PFSK-1 (cell line): ENCODE data around the gene TMPRSS3.

Source experiments
- FOXP2 ChIP-seq: optimal IDR thresholded peaks from 2 replicates; pipeline ENCODE3; 2011; ENCODE audit warnings: borderline replicate concordance, control low read depth, inconsistent platforms; ENCODE audit not compliant: insufficient read depth; ENCODE audit errors: extremely low read length, extremely low read depth
- POLR2AphosphoS5 ChIP-seq: IDR thresholded peaks from 2 replicates; pipeline ENCODE4 v1.6.1; 2012; ENCODE audit warnings: low read depth, mild to moderate bottlenecking, control low read depth, low read length, moderate library complexity
- REST ChIP-seq, 2 experiments: IDR thresholded peaks; 2 replicates each; pipeline versions ENCODE4 v1.6.1 to v1.8.0; 2011 to 2012; ENCODE audit warnings: low read depth in 2 of 2, low read length in 2 of 2, control low read depth in 1 of 2, inconsistent platforms in 1 of 2, mild to moderate bottlenecking in 1 of 2, moderate library complexity in 1 of 2; ENCODE audit not compliant: insufficient read depth in 1 of 2
- SIN3A ChIP-seq: IDR thresholded peaks from 2 replicates; pipeline ENCODE4 v1.6.1; 2012; ENCODE audit warnings: mild to moderate bottlenecking, low read length, moderate library complexity, borderline replicate concordance; ENCODE audit not compliant: insufficient read depth
- TAF1 ChIP-seq: IDR thresholded peaks from 2 replicates; pipeline ENCODE4 v1.6.1; 2012; ENCODE audit warnings: low read length, control low read depth, borderline replicate concordance; ENCODE audit not compliant: insufficient read depth

- no peak for TF ChIP-seq REST (IDR thresholded peaks at IDR 0.05; ENCODE audit: insufficient read depth in 1 of 2, low read depth in 2 of 2, low read length in 2 of 2)
- TF ChIP-seq POLR2AphosphoS5 = no peak
- no peak for TF ChIP-seq SIN3A
- no peak for TF ChIP-seq TAF1
- no peak for TF ChIP-seq FOXP2
Observed at GRCh38 chr21:42377211-42377950, 18.5 kb downstream of the TMPRSS3 start.
